Liver (tissue), 9 donors: ENCODE data around the gene SLC18A2. TPM values are rescaled to one million over a fixed set of nuclear protein-coding genes. Genes with fewer than 3 reads are reported as not detected.

Experiments
- DNase-seq: peaks from one replicate; pipeline ENCODE4 v3.0.0-alpha.2; 2017; ENCODE audit warnings: low spot score
- H3K27ac ChIP-seq, 2 donors: one replicate each; pipeline ENCODE4 v1.7.0; 2013; ENCODE audit warnings: inconsistent platforms in 2 of 2, low read length in 2 of 2, control low read depth in 1 of 2, low read depth in 1 of 2, mild to moderate bottlenecking in 1 of 2
- H3K27me3 ChIP-seq, 4 donors: one replicate each; pipeline versions ENCODE4 v1.6.1 to v1.7.0; 2013; ENCODE audit warnings: low read length in 3 of 4, inconsistent platforms in 1 of 4, mild to moderate bottlenecking in 1 of 4, moderate library complexity in 1 of 4; ENCODE audit not compliant: control insufficient read depth in 4 of 4, insufficient read depth in 4 of 4
- H3K36me3 ChIP-seq, 4 donors: one replicate each; pipeline versions ENCODE4 v1.6.1 to v1.7.0; 2013; ENCODE audit warnings: low read length in 3 of 4, mild to moderate bottlenecking in 3 of 4, low read depth in 1 of 4, moderate library complexity in 1 of 4; ENCODE audit not compliant: control insufficient read depth in 4 of 4, insufficient read depth in 3 of 4
- H3K4me1 ChIP-seq, 4 donors: one replicate each; pipeline versions ENCODE4 v1.6.1 to v1.7.0; 2013; ENCODE audit warnings: low read length in 3 of 4, mild to moderate bottlenecking in 3 of 4, moderate library complexity in 1 of 4; ENCODE audit not compliant: control insufficient read depth in 4 of 4, insufficient read depth in 4 of 4
- H3K4me3 ChIP-seq, 3 donors: one replicate each; pipeline versions ENCODE4 v1.6.1 to v1.7.0; 2013; ENCODE audit warnings: low read length in 3 of 3, control low read depth in 1 of 3, low read depth in 1 of 3, mild to moderate bottlenecking in 1 of 3
- H3K9ac ChIP-seq, 2 donors: one replicate each; pipeline ENCODE4 v1.7.0; 2013; ENCODE audit warnings: low read length in 2 of 2, mild to moderate bottlenecking in 2 of 2, moderate library complexity in 2 of 2, control low read depth in 1 of 2, low read depth in 1 of 2
- H3K9me3 ChIP-seq, 4 donors: one replicate each; pipeline versions ENCODE4 v1.6.1 to v1.7.0; 2013; ENCODE audit warnings: low read length in 3 of 4; ENCODE audit not compliant: control insufficient read depth in 4 of 4
- ATF3 ChIP-seq: IDR thresholded peaks from 2 replicates; pipeline ENCODE4 v1.6.1; 2016; ENCODE audit warnings: antibody characterized with exemption
- CTCF ChIP-seq: fragments of 150-350 bp; IDR thresholded peaks from 2 replicates; pipeline ENCODE4 v1.5.1; 2017; ENCODE audit warnings: improper control_type of control experiment, low read depth, low read length; ENCODE audit not compliant: missing input control
- EGR1 ChIP-seq, 2 donors: IDR thresholded peaks; 2 replicates each; pipeline ENCODE4 v1.6.1; 2016 to 2018; ENCODE audit warnings: antibody characterized with exemption in 2 of 2, low read depth in 2 of 2
- FOXA1 ChIP-seq: IDR thresholded peaks from 2 replicates; pipeline ENCODE4 v1.6.1; 2016; ENCODE audit warnings: antibody characterized with exemption
- FOXA2 ChIP-seq: IDR thresholded peaks from 2 replicates; pipeline ENCODE4 v1.6.1; 2016; ENCODE audit warnings: antibody characterized with exemption
- GABPA ChIP-seq, 2 donors: IDR thresholded peaks in 1 of 2; conservative IDR thresholded peaks in 1 of 2; 2 replicates each; pipeline ENCODE4 v1.6.1; 2016; ENCODE audit warnings: antibody characterized with exemption in 2 of 2, mild to moderate bottlenecking in 1 of 2, moderate library complexity in 1 of 2
- HNF4A ChIP-seq, 2 donors: conservative IDR thresholded peaks; 2 replicates each; pipeline ENCODE4 v1.6.1; 2016; ENCODE audit warnings: antibody characterized with exemption in 2 of 2, mild to moderate bottlenecking in 2 of 2
- HNF4G ChIP-seq: IDR thresholded peaks from 2 replicates; pipeline ENCODE4 v1.6.1; 2016; ENCODE audit warnings: antibody characterized with exemption
- JUND ChIP-seq, 2 donors: IDR thresholded peaks; 2 replicates each; pipeline ENCODE4 v1.6.1; 2016; ENCODE audit warnings: antibody characterized with exemption in 2 of 2
- MAX ChIP-seq: IDR thresholded peaks from 2 replicates; pipeline ENCODE4 v1.6.1; 2016; ENCODE audit warnings: antibody characterized with exemption
- NR2F2 ChIP-seq: IDR thresholded peaks from 2 replicates; pipeline ENCODE4 v1.6.1; 2016; ENCODE audit warnings: antibody characterized with exemption
- RAD21 ChIP-seq, 2 donors: IDR thresholded peaks; 2 replicates each; pipeline ENCODE4 v1.6.1; 2016; ENCODE audit warnings: antibody characterized with exemption in 2 of 2, mild to moderate bottlenecking in 2 of 2
- REST ChIP-seq: IDR thresholded peaks from 2 replicates; pipeline ENCODE4 v1.6.1; 2016; ENCODE audit warnings: antibody characterized with exemption, mild to moderate bottlenecking
- RXRA ChIP-seq, 2 donors: IDR thresholded peaks; 2 replicates each; pipeline ENCODE4 v1.6.1; 2017 to 2018; ENCODE audit warnings: antibody characterized with exemption in 2 of 2, mild to moderate bottlenecking in 1 of 2
- SP1 ChIP-seq: IDR thresholded peaks from 2 replicates; pipeline ENCODE4 v1.6.1; 2018; ENCODE audit warnings: antibody characterized with exemption, mild to moderate bottlenecking
- TAF1 ChIP-seq: conservative IDR thresholded peaks from 2 replicates; pipeline ENCODE4 v1.6.1; 2016; ENCODE audit warnings: antibody characterized with exemption, mild to moderate bottlenecking
- YY1 ChIP-seq: IDR thresholded peaks from 2 replicates; pipeline ENCODE4 v1.6.1; 2016; ENCODE audit warnings: antibody characterized with exemption, mild to moderate bottlenecking
- ZBTB33 ChIP-seq: IDR thresholded peaks from 2 replicates; pipeline ENCODE4 v1.6.1; 2016; ENCODE audit warnings: antibody characterized with exemption
- WGBS: extraction: QIAGEN DNeasy Blood & Tissue Kit; methylation state at CpG from one replicate; pipeline ENCODE4 v1.1.7; 2013; 5-methylcytosine and 5-hydroxymethylcytosine counted together
- polyA plus RNA-seq, 2 donors: library from polyadenylated mRNA; stranded (reverse) in 1 of 2; unstranded in 1 of 2; fragments of 200-250 nt in 1 of 2; fragments of >200 nt in 1 of 2; fragmentation: Nextera tagmentation in 1 of 2; extraction: Ambion mirVana in 1 of 2; gene quantifications; one replicate each; pipeline versions ENCODE4 v1.2.1 to v1.2.3, GENCODE V29; 2013 to 2015
- total RNA-seq, 2 donors: library from RNA; depleted of rRNA; stranded (reverse); fragments of >200 nt; gene quantifications; one replicate each; pipeline ENCODE4 v1.2.3, GENCODE V29; 2014
- donor health status: healthy.
- donor health status: healthy.
- donor health status: healthy.
- donor health status: healthy.
- donor health status: healthy.

Gene SLC18A2
- total and polyA plus RNA-seq, 4 donors: 0.92 to 3.7 (median 1.4) TPM

- H3K27ac ChIP-seq: no peak overlapping the region
- TF ChIP-seq JUND (IDR thresholded peaks at IDR 0.05): no peak
- no peak for TF ChIP-seq MAX
- no peak for TF ChIP-seq YY1
- no peak for TF ChIP-seq REST
- TF ChIP-seq SP1: no peak
- TF ChIP-seq GABPA (IDR thresholded peaks at IDR 0.05 in 1 of 2, conservative IDR thresholded peaks at IDR 0.05 in 1 of 2): no peak
- no peak for TF ChIP-seq HNF4G
- TF ChIP-seq ZBTB33: no peak
- TF ChIP-seq ATF3: no peak
- TF ChIP-seq RAD21 (IDR thresholded peaks at IDR 0.05): no peak
- TF ChIP-seq HNF4A (conservative IDR thresholded peaks at IDR 0.05): no peak
- TF ChIP-seq FOXA2: no peak
- TF ChIP-seq EGR1 (IDR thresholded peaks at IDR 0.05; ENCODE audit: low read depth in 2 of 2): no peak
- no peak for TF ChIP-seq RXRA (IDR thresholded peaks at IDR 0.05)
- no peak for TF ChIP-seq CTCF
- TF ChIP-seq TAF1: no peak
- no peak for TF ChIP-seq NR2F2
- no peak for TF ChIP-seq FOXA1
- H3K9ac ChIP-seq: no peak overlapping the region
- no peaks in the 10 kb centered on the region for H3K27me3 ChIP-seq
- H3K9me3 ChIP-seq: no peaks in the 10 kb centered on the region
- H3K36me3 ChIP-seq: no peaks in the 10 kb centered on the region
- no peak for DNase-seq
- 61% methylated on average over 13 of the region's 13 CpGs for WGBS
- H3K4me3 ChIP-seq: no peak overlapping the region
- no peaks in the 10 kb centered on the region for H3K4me1 ChIP-seq
Measured at GRCh38 chr10:117272195-117273076, 31.5 kb downstream of the SLC18A2 start.
